Loucy (cell line): ENCODE results near the gene NAA11.

ENCODE experiments used
- H2AFZ ChIP-seq: fragments of 200-600 bp; sonication (generic); 2 replicates; pipeline ENCODE4 v1.6.0; 2016; ENCODE audit warnings: antibody characterized with exemption, mild to moderate bottlenecking, low read length, moderate library complexity
- H3F3A ChIP-seq: fragments of 200-600 bp; 2 replicates; pipeline ENCODE4 v1.6.0; 2016; ENCODE audit warnings: antibody characterized with exemption, low read depth, mild to moderate bottlenecking
- H3K27me3 ChIP-seq: fragments of 200-600 bp; sonication (generic); 2 replicates; pipeline ENCODE4 v1.6.1; 2014; ENCODE audit warnings: low read length, mild to moderate bottlenecking; ENCODE audit not compliant: insufficient read depth, poor library complexity, severe bottlenecking
- H3K36me3 ChIP-seq: fragments of 200-600 bp; sonication (generic); 2 replicates; pipeline ENCODE4 v1.6.1; 2016; ENCODE audit warnings: low read length; ENCODE audit not compliant: insufficient read depth
- H3K4me1 ChIP-seq: fragments of 200-600 bp; sonication (generic); 2 replicates; pipeline ENCODE4 v1.5.1; 2014; ENCODE audit warnings: low read length, mild to moderate bottlenecking; ENCODE audit not compliant: insufficient read depth, poor library complexity, severe bottlenecking
- H3K4me2 ChIP-seq: fragments of 200-600 bp; sonication (generic); 2 replicates; pipeline ENCODE4 v1.6.0; 2014; ENCODE audit warnings: antibody characterized with exemption, low read length, low read depth, mild to moderate bottlenecking; ENCODE audit not compliant: poor library complexity, severe bottlenecking
- H3K4me3 ChIP-seq: fragments of 200-600 bp; sonication (generic); 2 replicates; pipeline ENCODE4 v1.5.1; 2014; ENCODE audit warnings: low read length, mild to moderate bottlenecking, mixed read lengths; ENCODE audit not compliant: poor library complexity, severe bottlenecking
- H3K79me2 ChIP-seq: fragments of 200-600 bp; sonication (generic); 2 replicates; pipeline ENCODE4 v1.6.1; 2014; ENCODE audit warnings: low read length; ENCODE audit not compliant: insufficient read depth
- H3K9ac ChIP-seq: fragments of 200-600 bp; sonication (generic); 2 replicates; pipeline ENCODE4 v1.6.0; 2014; ENCODE audit warnings: mild to moderate bottlenecking, low read depth, low read length, moderate library complexity; ENCODE audit not compliant: poor library complexity, severe bottlenecking
- H3K9me2 ChIP-seq: fragments of 200-600 bp; sonication (generic); replicated peaks from 2 replicates; pipeline ENCODE4 v1.6.1; 2016; ENCODE audit warnings: low read depth, low read length, mixed read lengths
- H3K9me3 ChIP-seq: fragments of 200-600 bp; sonication (generic); 2 replicates; pipeline ENCODE4 v1.6.1; 2014; ENCODE audit warnings: mild to moderate bottlenecking, antibody characterized with exemption, low read length, low read depth; ENCODE audit not compliant: insufficient read depth
- H4K20me1 ChIP-seq: fragments of 200-600 bp; sonication (generic); 2 replicates; pipeline ENCODE4 v1.6.0; 2014; ENCODE audit warnings: antibody characterized with exemption, low read length, mild to moderate bottlenecking; ENCODE audit not compliant: insufficient read depth, poor library complexity, severe bottlenecking
- EZH2phosphoT487 ChIP-seq: fragments of 200-600 bp; IDR thresholded peaks from 2 replicates; pipeline ENCODE4 v1.6.1; 2018; ENCODE audit warnings: antibody characterized with exemption, mild to moderate bottlenecking, moderate library complexity, borderline replicate concordance
- TF ChIP-seq, protein P1 (sequence below): fragments of 200-600 bp; sonication (generic); conservative IDR thresholded peaks from 2 replicates; pipeline ENCODE4 v1.5.1; 2014; ENCODE audit warnings: mild to moderate bottlenecking, antibody characterized with exemption, low read length

The NAA11 gene

DNA sequence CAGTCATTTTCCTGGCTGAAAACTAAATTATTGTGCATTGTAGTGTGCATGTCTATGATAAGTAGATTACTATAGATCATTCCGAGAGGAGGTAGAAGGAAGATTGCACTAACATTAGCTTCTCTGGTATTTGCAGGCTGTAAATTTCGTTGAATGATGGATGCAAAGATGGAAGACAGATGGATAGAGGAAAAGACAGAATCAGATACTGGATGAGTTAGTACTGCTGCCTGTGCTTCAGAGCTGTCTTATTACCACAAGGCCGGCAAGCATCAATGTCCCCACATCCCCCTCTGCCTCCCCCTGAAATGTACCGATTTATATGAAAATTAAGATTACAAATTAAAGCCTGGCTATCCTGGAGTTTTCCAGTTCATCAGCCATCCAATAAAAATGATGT is 17.7 kb downstream of the NAA11 start:
- Histone ChIP-seq H3K9me2 (no peaks in the 10 kb centered on the region), H3K79me2 (no peaks in the 10 kb centered on the region), H3K36me3 (no peaks in the 10 kb centered on the region), H3K9me3 (no peaks in the 10 kb centered on the region), H2AFZ (no peak overlapping the region), H3K4me1 (peaks cover 16% of the 10 kb centered on the region), H3F3A (no peaks in the 10 kb centered on the region), H4K20me1 (no peaks in the 10 kb centered on the region), H3K4me2 (no peak overlapping the region), H3K4me3 (no peak overlapping the region), H3K9ac (no peak overlapping the region), H3K27me3 (no peaks in the 10 kb centered on the region)
- TF ChIP-seq, protein P1, sequence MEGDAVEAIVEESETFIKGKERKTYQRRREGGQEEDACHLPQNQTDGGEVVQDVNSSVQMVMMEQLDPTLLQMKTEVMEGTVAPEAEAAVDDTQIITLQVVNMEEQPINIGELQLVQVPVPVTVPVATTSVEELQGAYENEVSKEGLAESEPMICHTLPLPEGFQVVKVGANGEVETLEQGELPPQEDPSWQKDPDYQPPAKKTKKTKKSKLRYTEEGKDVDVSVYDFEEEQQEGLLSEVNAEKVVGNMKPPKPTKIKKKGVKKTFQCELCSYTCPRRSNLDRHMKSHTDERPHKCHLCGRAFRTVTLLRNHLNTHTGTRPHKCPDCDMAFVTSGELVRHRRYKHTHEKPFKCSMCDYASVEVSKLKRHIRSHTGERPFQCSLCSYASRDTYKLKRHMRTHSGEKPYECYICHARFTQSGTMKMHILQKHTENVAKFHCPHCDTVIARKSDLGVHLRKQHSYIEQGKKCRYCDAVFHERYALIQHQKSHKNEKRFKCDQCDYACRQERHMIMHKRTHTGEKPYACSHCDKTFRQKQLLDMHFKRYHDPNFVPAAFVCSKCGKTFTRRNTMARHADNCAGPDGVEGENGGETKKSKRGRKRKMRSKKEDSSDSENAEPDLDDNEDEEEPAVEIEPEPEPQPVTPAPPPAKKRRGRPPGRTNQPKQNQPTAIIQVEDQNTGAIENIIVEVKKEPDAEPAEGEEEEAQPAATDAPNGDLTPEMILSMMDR, result no peak
- no peak for TF ChIP-seq EZH2phosphoT487

DNA sequence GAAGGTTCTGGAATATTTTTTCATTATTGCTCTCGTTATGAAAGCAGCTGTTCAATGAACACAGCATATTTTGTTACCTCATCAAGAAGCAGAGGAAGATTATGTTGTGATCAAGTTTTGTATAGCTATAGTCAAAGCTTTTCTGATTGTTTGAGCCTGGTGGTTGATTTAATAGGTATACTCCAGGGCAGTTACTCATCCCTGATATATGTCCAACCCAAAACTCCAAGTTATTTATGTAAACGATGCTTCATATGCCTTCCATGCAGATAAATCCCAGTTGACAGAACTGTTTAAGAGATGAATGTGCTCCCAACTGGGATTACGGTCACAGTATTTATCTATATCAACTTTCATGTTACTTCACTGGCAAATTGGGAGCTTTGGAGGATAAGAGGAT is 19.1 kb downstream of the NAA11 start:
- H3F3A ChIP-seq, result no peaks in the 10 kb centered on the region
- H3K36me3 ChIP-seq, result no peaks in the 10 kb centered on the region
- no peak overlapping the region for H3K4me2 ChIP-seq
- H3K9me3 ChIP-seq, result no peaks in the 10 kb centered on the region
- H2AFZ ChIP-seq, result no peak overlapping the region
- H3K4me3 ChIP-seq, result no peak overlapping the region
- no peak overlapping the region for H3K9ac ChIP-seq
- no peaks in the 10 kb centered on the region for H3K9me2 ChIP-seq
- peaks cover 16% of the 10 kb centered on the region for H3K4me1 ChIP-seq
- no peaks in the 10 kb centered on the region for H3K27me3 ChIP-seq
- no peak for TF ChIP-seq EZH2phosphoT487
- TF ChIP-seq, protein P1, result no peak
- no peaks in the 10 kb centered on the region for H3K79me2 ChIP-seq
- H4K20me1 ChIP-seq, result no peaks in the 10 kb centered on the region

DNA sequence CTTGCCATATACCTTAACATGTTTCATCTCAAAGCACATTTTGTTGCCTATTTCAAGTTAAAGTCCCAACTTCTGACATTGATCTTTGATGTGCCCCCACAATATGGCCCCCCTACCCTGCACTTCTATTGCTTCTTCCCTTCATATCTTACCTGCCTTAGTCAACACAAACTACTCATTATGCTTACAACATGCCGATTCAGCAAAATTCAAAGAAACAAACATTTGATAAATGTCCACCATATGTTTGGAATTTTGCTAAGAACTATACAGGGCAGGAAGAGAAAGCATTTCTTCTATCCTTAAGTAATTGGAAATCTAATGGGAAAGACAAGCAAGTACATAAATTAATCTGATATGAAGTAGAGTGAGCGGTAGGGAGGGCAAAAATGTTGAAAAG is 25.6 kb downstream of the NAA11 start:
- Histone ChIP-seq H3K9me3 (no peaks in the 10 kb centered on the region), H3K4me3 (no peak overlapping the region), H2AFZ (no peak overlapping the region), H3K27me3 (no peaks in the 10 kb centered on the region), H3K79me2 (no peaks in the 10 kb centered on the region), H3F3A (no peaks in the 10 kb centered on the region), H3K36me3 (no peaks in the 10 kb centered on the region), H4K20me1 (no peaks in the 10 kb centered on the region), H3K9me2 (no peaks in the 10 kb centered on the region), H3K4me2 (no peak overlapping the region), H3K4me1 (peaks cover under 1% of the 10 kb centered on the region), H3K9ac (no peak overlapping the region)
- TF ChIP-seq, protein P1, result no peak
- no peak for TF ChIP-seq EZH2phosphoT487
